A204.1 (cell line): ENCODE data around the gene ARMC10.
"Not testable (repeated sequence)": the region's sequence is repeated elsewhere in the genome, so short reads cannot be mapped to it uniquely, and the experiment has no call there.

Experiments used
- FAIRE-seq: peaks from 2 replicates; lab custom pipeline; 2012; peaks lifted over from hg19 to GRCh38; lab: Jason Lieb, UNC

The ARMC10 gene

DNA sequence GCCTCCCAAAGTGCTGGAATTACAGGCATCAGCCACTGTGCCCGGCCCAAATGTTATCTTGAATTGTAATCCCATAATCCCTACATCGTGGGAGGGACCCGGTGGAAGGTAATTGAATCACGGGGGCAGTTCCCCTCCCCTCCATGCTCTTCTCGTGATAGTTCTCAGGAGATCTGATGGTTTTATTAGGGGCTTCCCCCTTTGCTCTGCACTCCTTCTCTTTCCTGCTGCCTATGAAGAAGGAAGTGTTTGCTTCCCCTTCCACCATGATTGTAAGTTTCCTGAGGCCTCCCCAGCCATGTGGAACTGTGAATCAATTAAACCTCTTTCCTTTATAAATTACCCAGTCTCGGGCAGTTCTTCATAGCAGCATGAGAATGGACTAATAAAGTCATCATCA lies 3.3 kb downstream of the ARMC10 start:
- not testable (repeated sequence) for FAIRE-seq

DNA sequence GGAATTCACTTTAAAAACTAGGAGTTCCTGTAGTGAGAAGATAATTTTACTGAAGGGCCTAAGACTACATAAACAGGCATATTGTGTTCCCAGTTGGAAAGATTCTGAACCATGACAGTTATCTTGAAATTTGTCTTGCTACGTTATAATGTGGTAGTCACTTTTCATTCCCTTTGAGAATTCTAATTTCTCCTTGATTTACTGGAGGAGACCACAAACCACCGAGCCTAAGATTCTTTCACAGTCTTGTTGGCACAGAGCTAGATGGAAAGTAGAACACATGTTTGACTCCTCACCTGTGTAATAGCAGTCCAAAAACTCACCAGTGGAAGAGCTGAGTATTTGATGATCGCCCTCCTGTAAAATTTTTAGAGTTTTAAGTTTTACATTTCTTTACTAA lies 4.9 kb downstream of the ARMC10 start:
- no peak for FAIRE-seq

DNA sequence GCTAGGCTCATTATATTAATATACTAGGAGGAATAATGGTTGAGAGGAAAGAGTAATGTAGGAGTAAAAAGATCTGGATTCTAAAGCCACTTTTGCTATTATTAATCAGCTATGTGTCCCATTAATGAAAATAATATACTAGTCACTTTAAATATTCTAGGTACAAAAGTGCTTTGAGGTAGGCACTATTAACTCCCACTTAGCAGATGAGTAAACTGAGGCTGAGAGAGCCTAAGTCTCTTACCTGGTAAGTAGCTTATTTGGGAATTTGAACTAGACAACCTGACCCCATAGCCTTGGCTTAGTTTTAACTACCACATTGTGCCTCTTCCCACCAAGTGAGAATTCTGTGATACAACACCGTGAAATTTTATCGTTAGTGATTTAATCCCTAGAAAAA lies 6.0 kb downstream of the ARMC10 start:
- no peak for FAIRE-seq

DNA sequence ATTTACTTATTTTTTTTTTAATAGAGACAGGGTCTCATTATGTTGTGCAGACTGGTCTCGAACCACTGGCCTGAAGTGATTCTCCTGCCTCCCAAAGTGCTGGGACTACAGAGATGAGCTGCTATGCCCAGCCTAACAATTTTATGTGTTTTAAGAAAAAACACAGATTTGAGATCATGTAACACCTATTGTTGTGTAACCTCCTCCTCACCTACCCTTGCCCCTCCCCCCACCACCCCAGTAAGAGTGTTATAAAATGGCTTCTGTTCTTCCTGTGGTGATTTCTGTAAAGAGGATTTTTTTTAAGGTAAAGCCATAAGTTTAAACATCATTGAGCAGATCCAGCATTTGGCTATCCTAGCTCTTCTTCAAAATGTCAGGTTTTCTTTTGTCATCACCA lies 7.6 kb downstream of the ARMC10 start:
- no peak for FAIRE-seq

DNA sequence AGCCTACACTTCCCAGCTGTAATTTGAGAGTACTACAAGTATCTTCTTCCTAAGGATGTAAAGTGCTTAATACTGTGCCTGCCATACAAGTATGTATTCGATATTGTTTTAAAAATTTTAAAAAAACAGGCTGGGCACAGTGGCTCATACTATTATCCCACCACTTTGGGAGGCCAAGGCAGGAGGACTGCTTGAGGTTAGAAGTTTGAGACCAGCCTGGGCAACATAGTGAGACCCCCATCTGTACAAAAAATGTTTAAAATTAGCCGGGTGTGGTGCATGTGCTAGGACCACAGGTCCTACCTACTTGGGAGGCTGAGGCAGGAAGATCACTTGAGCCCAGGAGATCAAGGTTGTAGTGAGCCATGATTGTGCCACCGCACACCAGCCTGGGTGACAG lies 8.3 kb downstream of the ARMC10 start:
- FAIRE-seq, result no peak

DNA sequence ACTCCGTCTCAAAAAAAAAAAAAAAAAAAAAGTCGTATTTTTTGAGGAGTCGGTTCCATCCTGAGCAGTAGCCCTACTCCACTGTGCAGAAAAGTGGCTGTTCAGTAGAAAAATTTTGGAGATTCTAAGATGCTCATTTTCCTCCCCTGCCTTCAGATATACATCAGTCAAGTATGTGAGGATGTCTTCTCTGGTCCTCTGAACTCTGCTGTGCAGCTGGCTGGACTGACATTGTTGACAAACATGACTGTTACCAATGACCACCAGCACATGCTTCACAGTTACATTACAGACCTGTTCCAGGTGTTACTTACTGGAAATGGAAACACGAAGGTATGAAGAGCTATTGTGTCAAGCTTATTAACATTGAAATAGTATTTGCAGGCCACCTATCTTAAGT lies 17.4 kb downstream of the ARMC10 start:
- not testable (repeated sequence) for FAIRE-seq

DNA sequence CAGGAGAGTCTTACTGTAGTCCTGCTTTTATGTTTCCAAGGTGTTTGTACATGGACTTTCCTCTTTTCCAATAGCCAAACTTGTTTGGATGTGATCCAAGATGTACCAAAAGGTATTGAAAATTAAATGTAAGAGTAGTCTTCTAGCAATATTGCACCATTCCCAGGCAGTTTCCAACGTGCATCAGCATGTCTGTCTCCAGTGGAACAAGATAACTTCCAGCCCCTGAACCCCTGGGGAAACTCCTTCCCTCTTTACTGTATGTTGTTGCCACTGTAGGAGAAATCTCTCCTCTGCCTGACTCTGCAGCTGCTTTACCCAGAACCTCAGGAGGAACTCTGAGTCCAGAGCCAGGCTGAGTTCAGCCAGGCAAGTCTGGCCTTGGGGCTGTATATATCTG lies 18.5 kb downstream of the ARMC10 start:
- no peak for FAIRE-seq

DNA sequence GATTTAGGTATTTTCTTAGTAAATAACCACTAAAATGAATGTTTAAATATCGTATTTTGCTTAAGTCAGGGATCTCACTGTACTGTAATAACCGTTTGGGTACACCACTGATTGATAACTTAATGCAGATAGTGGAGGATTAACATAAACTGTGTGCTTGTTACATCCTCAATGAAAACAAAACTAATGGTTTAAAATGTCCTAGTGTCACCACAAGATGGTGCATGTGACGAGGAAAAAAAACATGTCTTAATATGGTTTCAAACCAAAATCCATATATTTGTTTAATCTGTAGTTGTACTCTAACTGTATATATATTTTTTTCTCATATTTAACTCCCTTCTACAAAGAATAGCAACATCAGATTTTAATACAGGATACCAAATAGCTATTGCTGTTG lies 19.2 kb downstream of the ARMC10 start:
- FAIRE-seq, result peak; percentile 83

DNA sequence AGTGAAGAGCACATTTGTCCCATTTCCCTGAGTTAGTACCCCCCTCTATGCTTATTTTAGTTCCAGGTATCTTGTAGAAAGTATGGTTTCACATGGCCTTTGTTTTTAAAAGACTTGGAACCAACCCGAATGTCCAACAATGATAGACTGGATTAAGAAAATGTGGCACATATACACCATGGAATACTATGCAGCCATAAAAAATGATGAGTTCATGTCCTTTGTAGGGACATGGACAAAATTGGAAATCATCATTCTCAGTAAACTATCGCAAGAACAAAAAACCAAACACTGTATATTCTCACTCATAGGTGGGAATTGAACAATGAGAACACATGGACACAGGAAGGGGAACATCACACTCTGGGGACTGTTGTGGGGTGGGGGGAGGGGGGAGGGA lies 20.6 kb downstream of the ARMC10 start:
- FAIRE-seq, result not testable (repeated sequence)

DNA sequence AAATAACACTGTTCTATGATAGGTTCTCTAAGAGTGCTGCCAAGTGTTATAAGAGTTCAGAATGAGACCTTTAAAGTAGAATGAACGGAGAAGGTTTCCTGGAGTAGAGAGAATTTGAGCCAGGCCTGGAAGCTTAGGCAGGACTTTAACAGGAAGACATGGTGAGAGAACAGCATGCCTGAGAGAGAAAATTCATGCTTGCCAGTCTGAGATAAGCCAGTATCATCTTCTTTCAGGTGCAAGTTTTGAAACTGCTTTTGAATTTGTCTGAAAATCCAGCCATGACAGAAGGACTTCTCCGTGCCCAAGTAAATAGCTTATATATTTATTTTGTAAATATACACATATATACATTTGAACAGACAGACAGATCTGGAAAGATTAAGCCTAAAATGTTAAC lies 22.1 kb downstream of the ARMC10 start:
- FAIRE-seq, result no peak

DNA sequence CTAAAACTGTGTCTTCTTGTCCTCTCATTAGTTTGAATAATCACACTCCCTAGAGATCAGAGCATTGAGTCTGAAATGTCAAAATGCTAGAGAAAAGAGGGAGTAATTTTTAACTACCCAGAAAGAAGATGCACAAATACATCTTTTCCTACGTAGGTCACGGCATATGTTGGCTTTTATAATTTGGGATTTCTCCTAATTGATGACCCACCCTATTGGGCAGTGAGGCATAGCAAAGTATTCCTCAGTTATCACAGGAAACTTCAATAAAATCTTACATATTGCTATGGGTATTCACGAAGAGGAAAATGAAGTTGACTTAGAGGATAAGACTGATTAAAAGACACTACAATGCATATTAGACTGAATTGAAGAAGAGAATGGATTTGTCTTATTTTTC lies 25.4 kb downstream of the ARMC10 start:
- FAIRE-seq, result no peak

DNA sequence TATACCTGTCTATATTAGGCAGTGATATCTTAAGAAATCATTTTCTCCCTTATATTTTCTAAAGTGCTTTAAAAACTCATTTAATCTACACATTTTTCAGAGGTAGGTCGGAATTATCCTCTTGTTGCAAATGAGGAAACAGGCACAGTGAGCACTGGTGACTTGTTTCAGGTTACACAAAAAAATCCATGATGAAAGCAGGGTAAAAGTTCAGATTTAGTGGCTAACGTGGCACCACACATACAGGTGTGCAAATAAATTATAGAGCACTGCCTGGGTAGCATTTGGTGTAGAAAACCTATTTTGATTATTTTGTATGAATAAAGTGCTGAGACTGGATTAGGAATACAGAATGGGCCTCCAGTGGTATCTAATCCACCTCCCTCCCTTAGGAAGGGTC lies 26.6 kb downstream of the ARMC10 start:
- FAIRE-seq, result no peak

DNA sequence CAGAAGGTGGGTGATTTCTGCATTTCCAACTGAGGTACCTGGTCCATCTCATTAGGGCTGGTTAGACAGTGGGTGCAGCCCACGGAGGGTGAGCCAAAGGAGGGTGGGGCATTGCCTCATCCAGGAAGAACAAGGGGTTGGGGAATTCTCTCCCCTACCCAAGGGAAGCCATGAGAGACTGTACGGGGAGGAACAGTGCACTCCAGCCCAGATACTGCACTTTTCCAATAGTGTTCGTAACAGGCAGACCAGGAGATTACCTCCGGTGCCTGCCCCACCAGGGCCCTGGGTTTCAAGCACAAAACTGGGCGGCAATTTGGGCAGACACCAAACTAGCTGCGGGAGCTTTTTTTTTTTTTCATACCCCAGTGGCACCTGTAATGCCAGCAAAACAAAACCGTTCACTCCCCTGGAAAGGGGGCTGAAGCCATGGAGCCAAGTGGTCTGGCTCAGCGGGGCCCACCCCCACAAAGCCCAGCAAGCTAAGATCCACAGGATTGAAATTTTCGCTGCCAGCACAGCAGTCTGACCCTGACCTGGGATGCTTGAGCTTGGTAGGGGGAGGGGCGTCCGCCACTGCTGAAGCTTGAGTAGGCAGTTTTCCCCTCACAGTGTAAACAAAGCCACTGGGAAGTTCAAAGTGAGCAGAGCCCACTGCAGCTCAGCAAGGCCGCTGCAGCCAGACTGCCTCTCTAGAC lies 31.2 kb downstream of the ARMC10 start:
- FAIRE-seq, result no peak

DNA sequence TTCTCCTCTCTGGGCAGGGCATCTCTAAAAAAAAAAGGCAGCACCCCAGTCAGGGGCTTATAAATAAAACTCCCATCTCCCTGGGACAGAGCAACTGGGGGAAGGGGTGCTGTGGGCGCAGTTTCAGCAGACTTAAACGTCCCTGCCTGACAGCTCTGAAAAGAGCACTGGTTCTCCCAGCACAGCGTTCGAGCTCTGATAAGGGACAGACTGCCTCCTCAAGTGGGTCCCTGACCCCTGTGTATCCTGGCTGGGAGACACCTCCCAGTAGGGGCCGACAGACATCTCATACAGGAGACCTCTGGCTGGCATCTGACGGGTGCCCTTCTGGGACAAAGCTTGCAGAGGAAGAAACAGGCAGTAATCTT lies 31.7 kb downstream of the ARMC10 start:
- not testable (repeated sequence) for FAIRE-seq

DNA sequence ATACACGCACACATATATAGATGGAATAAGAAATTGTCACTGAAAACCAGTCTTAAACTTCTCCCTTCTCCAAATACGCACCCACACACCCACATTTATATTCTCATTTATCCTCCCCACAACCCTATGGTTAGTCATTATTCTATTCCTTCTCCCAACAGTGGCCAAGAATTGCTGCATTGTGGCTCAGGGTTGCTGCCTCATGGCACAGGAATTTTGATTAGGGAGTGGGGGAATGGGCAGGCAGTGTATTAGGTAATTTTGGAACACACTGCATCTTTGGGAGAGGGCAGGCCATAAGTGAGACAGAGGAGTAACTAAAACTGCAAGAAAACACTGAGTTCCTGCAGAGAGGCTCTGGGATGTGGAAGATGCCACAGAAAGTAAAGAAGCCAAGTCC lies 38.2 kb downstream of the ARMC10 start:
- FAIRE-seq, result no peak

DNA sequence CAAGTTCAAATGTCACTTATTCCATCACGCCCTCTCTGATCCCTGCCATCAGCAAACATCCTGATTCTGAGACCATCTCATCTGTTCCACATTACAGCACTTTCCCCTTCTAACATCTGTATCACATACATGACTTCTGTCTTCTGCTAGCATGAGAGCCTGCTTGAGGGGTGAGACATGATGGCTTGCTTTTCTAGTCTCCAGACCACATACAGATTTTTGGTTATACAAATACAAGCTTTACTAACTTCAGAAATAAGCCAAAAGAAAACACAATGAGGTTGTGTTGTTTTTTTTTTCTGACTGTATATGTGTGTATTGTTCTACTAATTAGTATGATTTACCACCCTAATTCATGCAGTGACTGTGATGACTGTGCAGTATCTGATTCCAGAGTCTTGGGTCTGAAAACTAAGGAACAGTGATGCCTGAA lies 39.7 kb downstream of the ARMC10 start:
- FAIRE-seq, result no peak

DNA sequence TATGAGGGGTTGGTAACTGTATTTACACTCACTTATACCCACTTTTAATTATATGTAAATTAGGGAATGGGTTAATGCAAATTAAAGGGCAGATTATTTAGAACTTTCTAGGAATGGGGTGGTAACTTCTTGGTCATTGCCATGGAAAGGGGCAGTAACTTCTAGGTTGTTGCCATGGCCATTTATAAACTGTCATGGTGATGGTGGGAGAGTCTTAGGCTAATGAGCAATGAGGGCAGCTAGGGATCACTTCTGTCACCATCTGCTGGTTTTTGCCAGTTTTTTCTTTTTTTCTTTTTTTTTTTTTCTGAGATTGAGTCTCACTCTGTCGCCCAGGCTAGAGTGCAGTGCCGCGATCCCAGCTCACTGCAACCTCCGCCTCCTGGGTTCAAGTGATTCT lies 40.8 kb downstream of the ARMC10 start:
- FAIRE-seq, result no peak

DNA sequence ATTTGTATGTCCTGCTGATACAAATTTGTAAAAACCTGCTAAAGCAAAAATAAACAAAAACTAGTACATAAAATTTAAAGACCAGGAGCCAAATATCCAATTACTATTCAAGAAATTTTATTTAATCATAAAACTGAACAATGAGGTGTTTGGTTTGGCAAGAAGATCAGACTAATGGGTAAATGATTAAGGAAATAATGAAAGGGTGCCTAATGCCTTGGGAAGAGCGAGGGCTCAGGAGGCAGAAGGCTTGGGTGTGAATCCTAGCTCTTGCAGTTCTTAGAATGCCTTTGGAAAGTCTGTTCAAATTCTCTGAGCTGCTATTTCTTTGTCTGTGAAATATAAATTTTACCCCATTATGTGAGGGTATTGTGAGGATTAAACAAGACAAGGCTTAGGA lies 41.6 kb downstream of the ARMC10 start:
- FAIRE-seq, result no peak

DNA sequence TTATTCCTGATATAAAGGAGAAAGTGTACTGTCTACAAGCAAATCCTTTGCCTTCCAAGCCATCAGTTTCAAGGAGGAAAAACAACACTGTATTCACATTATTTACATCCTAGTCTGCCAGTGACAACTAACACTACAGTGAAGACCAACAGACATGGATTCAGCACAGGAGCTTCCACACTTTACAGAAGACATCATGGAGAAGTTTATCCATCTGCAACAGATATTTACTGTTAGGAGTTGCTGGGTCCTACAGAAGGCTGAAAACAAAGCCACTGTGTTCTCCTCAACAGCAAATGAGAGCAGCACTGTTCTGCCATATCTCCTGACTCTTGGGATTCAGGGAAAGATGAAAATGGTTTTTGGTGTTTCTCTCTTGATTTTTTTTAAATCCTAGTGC lies 42.1 kb downstream of the ARMC10 start:
- FAIRE-seq, result no peak

DNA sequence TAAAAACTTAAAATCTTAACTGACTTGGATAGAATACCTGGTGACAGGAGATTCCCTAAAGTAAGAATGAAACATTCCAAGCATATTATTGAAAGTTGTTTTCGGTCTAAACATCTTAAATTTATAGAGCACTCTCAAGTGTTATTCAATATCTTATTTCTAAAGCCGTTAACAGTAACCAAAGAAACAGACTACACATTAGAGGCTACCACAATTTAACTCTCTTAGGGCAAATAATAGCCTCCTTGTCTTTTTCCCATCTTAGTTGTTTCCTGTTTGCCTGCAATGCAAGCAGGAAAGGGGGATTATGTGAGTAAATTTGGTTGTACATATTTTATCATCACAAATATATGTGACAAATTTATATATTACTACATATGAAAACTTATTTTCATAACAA lies 42.5 kb downstream of the ARMC10 start:
- FAIRE-seq, result no peak

DNA sequence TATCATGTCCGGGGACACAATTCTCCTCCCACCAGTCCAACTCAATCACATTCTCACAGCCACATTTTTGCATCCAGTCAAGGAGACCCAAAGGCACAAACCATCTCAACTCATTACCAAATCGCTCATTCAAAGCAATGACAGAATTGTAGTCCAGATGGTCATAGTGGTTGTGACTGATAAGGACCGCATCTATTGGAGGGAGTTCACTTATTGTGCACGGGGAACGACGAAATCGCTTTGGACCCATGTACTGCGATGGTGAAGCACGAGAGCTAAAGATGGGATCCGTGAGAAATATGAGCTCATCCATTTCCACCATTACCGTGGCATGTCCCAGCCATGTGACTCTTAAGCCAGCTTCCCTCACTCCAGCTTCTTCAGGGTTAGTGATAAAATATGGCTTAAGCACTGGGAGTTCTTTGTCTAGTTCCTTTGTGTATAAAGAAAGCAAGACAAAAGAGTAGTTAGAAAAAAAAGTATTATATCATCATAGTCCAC lies 44.9 kb downstream of the ARMC10 start:
- FAIRE-seq, result no peak

DNA sequence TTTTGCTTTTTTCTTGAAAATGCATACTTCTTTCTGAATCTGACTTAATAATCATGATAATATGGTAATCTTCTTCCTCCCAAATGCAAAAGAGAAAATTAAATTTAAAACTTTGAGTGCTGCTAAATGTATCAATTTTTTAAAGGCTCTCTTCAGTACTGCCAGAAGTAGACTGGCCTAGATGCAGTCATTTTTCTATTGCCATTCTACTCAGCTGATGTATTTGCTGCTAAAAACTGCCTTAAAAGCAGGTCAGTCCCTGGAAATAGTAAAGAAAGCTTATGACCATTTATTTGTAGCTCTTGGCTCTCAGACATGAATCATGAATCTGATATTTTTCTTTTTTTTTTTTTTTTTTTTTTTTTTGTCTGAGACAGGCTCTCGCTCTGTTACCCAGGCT lies 45.4 kb downstream of the ARMC10 start:
- FAIRE-seq, result no peak

DNA sequence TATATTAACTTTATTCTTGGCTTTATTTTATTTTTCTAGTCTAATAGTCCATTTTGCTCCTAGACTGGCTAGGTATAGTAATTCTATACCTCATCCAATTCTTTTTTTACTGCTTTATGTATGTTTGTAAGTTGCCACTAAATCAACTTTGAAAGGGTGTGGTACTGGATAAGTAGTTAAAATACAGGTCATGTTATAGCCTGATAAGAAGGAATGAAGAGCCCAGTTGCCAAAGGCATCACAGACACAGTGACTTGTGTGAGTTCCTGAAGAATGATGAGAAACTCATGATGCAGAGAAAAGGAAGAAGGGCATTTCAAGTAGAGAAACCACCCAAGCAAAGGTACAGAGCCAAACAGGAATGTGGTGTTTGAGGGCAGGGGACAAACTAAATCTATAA lies 46.7 kb downstream of the ARMC10 start:
- no peak for FAIRE-seq

DNA sequence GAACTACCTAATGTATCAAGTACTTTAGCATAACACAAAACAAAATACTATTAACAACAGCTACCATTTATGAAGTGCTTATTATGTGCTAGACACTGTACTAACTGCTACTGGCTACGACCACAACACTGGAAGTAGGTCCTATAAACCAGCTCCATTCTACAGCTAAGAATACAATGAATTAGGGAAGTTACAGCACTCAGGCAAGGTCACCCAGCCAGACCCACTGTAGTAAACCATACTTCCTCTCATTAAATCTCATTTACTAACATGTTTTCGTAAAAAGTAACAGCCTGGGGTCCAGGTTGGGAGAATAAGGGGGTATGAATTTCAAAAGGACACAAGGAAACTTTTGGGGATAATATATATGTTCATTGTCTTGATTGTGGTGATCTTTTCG lies 48.6 kb downstream of the ARMC10 start:
- no peak for FAIRE-seq
